NT2/D1 (cell line): ENCODE results near the gene KHDRBS2.

Experiments
- SUZ12 ChIP-seq: IDR thresholded peaks from 2 replicates; pipeline ENCODE4 v1.6.1; 2011; ENCODE audit not compliant: insufficient read length, insufficient read depth; ENCODE audit errors: extremely low read depth
- ZNF274 ChIP-seq: IDR thresholded peaks from 2 replicates; pipeline ENCODE4 v1.6.1; 2011; ENCODE audit warnings: mild to moderate bottlenecking, low read depth, low read length

DNA sequence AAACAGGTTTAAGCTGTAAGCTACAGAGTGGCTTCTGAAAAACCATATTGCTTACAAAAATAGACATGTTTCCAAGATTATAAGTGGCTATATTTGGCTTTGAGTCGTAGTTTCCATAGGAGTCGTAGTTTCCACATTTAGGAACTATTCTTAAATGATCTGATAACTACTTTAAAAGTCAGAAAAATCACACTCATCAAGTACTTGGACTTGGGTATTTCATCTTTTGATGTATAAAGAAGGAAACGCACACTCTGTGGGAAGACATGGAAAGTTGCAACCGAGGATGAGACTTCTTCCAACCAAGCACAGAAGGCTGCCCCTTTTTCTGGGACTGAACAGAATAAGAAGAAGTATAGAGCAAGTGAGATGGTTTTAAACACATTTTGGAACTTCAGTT lies 118.3 kb downstream of the KHDRBS2 start:
- TF ChIP-seq ZNF274 (no peak), SUZ12 (no peak)
